ENCODE data around the gene CRMP1.
"Not testable (repeated sequence)": the region's sequence is repeated elsewhere in the genome, so short reads cannot be mapped to it uniquely, and the experiment has no call there.

Gene CRMP1

DNA sequence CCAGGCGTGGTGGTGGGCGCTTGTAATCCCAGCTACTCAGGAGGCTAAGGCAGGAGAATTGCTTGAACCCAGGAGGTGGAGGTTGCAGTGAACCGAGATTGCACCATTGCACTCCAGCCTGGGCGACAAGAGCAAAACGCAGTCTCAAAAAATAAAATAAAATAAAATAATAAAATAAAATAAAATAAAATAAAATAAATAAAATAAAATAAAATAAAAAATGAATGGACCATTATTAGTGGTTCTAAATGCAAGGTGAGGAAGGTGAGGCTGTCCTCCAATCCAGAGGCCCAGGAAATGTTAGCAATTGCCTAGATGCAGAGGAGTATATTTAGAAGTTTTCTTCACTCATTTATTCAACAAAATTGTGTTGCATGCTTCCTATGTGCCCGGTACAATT is 55.4 kb downstream of the CRMP1 start:
- not testable (repeated sequence) for H2BK5ac ChIP-seq (ENCODE audit: low read depth, low read length, poor library complexity, severe bottlenecking); H3K9ac ChIP-seq (ENCODE audit: low read length); H3K18ac ChIP-seq (ENCODE audit: low read depth in 1 of 2, low read length in 2 of 2); H3K14ac ChIP-seq (ENCODE audit: low read length in 2 of 2); H3K79me1 ChIP-seq (replicated peaks; ENCODE audit: low read length, poor library complexity, severe bottlenecking); H3K4me1 ChIP-seq (ENCODE audit: control insufficient read depth, insufficient read depth, low read depth, low read length); H3K4ac ChIP-seq (ENCODE audit: low read depth in 1 of 2, low read length in 2 of 2); H3K9me3 ChIP-seq (ENCODE audit: control insufficient read depth, low read length); H2AFZ ChIP-seq (ENCODE audit: low read depth, low read length); H3K4me2 ChIP-seq (ENCODE audit: low read length, poor library complexity, severe bottlenecking); DNase-seq; H4K91ac ChIP-seq (ENCODE audit: low read length); H3K23ac ChIP-seq (ENCODE audit: low read length in 2 of 2); H2BK120ac ChIP-seq (ENCODE audit: low read depth, low read length); H2AK5ac ChIP-seq (ENCODE audit: low read length, severe bottlenecking); H3K36me3 ChIP-seq (ENCODE audit: control insufficient read depth in 1 of 2, insufficient read depth in 2 of 2, low read depth in 1 of 2, low read length in 2 of 2); H4K8ac ChIP-seq (ENCODE audit: low read length); H3K27ac ChIP-seq (ENCODE audit: low read length, poor library complexity, severe bottlenecking); H2BK12ac ChIP-seq (ENCODE audit: low read length in 2 of 2); H3K4me3 ChIP-seq (ENCODE audit: insufficient read depth in 1 of 2, low read depth in 1 of 2, low read length in 2 of 2); H2BK15ac ChIP-seq (ENCODE audit: low read depth, poor library complexity, severe bottlenecking)
- WGBS = 94% methylated on average over 3 of the region's 6 CpGs
- H3K27me3 ChIP-seq (ENCODE audit: control insufficient read depth in 1 of 2, insufficient read depth in 1 of 2, low read length in 2 of 2) = peaks cover 1 to 15% of the 10 kb centered on the region in 2 experiments

DNA sequence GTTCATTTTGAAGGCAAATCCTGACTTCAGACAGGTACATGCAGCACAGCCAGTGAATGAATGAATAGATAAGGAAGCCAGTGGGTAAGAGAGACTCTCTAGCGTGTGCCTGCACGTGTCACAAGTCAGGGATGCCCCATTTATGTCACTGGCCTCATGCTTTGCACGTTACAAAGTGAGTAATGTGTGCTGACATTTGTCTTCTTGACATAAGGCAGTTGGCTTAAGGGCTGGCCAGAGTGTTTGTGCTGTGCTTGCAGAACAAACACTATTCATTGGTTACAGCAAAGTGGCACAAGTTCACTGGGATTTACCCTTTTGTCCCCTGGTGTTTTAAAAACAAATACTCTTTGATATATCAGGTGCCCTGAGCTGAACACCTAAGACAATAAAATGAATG is 55.9 kb downstream of the CRMP1 start:
- no peaks in the 10 kb centered on the region for H3K79me1 ChIP-seq (replicated peaks; ENCODE audit: low read length, poor library complexity, severe bottlenecking)
- peaks cover 0 to 15% of the 10 kb centered on the region in 2 experiments for H3K27me3 ChIP-seq (ENCODE audit: control insufficient read depth in 1 of 2, insufficient read depth in 1 of 2, low read length in 2 of 2)
- H2AFZ ChIP-seq (ENCODE audit: low read depth, low read length) = no peak overlapping the region
- no peak overlapping the region for H2BK12ac ChIP-seq (ENCODE audit: low read length in 2 of 2)
- no peaks in the 10 kb centered on the region for H3K9me3 ChIP-seq (ENCODE audit: control insufficient read depth, low read length)
- no peak overlapping the region for H3K4me3 ChIP-seq (ENCODE audit: insufficient read depth in 1 of 2, low read depth in 1 of 2, low read length in 2 of 2)
- no peak overlapping the region for H3K23ac ChIP-seq (ENCODE audit: low read length in 2 of 2)
- 54% methylated on average over 3 of the region's 3 CpGs for WGBS
- H3K14ac ChIP-seq (ENCODE audit: low read length in 2 of 2) = no peak overlapping the region
- H2BK15ac ChIP-seq (ENCODE audit: low read depth, poor library complexity, severe bottlenecking) = no peak overlapping the region
- no peak overlapping the region for H2AK5ac ChIP-seq (ENCODE audit: low read length, severe bottlenecking)
- no peak for DNase-seq
- no peak overlapping the region for H3K9ac ChIP-seq (ENCODE audit: low read length)
- no peak overlapping the region for H3K27ac ChIP-seq (ENCODE audit: low read length, poor library complexity, severe bottlenecking)
- H2BK120ac ChIP-seq (ENCODE audit: low read depth, low read length) = no peak overlapping the region
- no peak overlapping the region for H3K18ac ChIP-seq (ENCODE audit: low read depth in 1 of 2, low read length in 2 of 2)
- no peaks in the 10 kb centered on the region for H3K36me3 ChIP-seq (ENCODE audit: control insufficient read depth in 1 of 2, insufficient read depth in 2 of 2, low read depth in 1 of 2, low read length in 2 of 2)
- H3K4me2 ChIP-seq (ENCODE audit: low read length, poor library complexity, severe bottlenecking) = no peak overlapping the region
- no peak overlapping the region for H3K4ac ChIP-seq (ENCODE audit: low read depth in 1 of 2, low read length in 2 of 2)
- no peak overlapping the region for H4K91ac ChIP-seq (ENCODE audit: low read length)
- peaks cover 2% of the 10 kb centered on the region for H3K4me1 ChIP-seq (ENCODE audit: control insufficient read depth, insufficient read depth, low read depth, low read length)
- no peak overlapping the region for H2BK5ac ChIP-seq (ENCODE audit: low read depth, low read length, poor library complexity, severe bottlenecking)
- no peak overlapping the region for H4K8ac ChIP-seq (ENCODE audit: low read length)

DNA sequence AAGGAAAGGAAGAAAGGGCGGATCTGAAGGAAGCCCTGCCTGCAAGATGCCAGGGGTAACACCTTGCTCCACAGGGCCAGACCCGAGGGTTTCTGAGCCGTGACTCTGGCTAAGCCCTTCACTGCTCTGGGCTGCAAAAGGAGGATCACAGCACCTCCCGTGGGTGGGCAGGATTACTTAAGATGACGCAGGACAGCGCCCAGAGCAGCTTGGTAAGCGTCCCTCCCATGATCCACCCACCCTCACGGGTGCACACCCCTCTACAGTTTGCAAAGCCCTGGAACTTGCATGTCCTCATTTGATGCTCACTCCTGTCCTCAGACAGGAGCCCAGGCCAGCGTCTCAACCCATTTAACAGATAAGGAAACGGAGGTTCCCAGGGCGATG is 64.9 kb downstream of the CRMP1 start:
- Histone ChIP-seq H3K27ac (ENCODE audit: low read length, poor library complexity, severe bottlenecking) (no peak overlapping the region), H2AK5ac (ENCODE audit: low read length, severe bottlenecking) (no peak overlapping the region), H3K9ac (ENCODE audit: low read length) (no peak overlapping the region), H4K91ac (ENCODE audit: low read length) (no peak overlapping the region), H3K9me3 (ENCODE audit: control insufficient read depth, low read length) (no peaks in the 10 kb centered on the region), H2AFZ (ENCODE audit: low read depth, low read length) (no peak overlapping the region), H2BK120ac (ENCODE audit: low read depth, low read length) (no peak overlapping the region), H3K23ac (ENCODE audit: low read length in 2 of 2) (no peak overlapping the region), H2BK5ac (ENCODE audit: low read depth, low read length, poor library complexity, severe bottlenecking) (no peak overlapping the region), H3K79me1 (replicated peaks; ENCODE audit: low read length, poor library complexity, severe bottlenecking) (no peaks in the 10 kb centered on the region), H3K4ac (ENCODE audit: low read depth in 1 of 2, low read length in 2 of 2) (no peak overlapping the region), H3K27me3 (ENCODE audit: control insufficient read depth in 1 of 2, insufficient read depth in 1 of 2, low read length in 2 of 2) (no peaks in the 10 kb centered on the region), H3K36me3 (ENCODE audit: control insufficient read depth in 1 of 2, insufficient read depth in 2 of 2, low read depth in 1 of 2, low read length in 2 of 2) (peaks cover 38 to 63% of the 10 kb centered on the region in 2 experiments), H3K4me1 (ENCODE audit: control insufficient read depth, insufficient read depth, low read depth, low read length) (no peaks in the 10 kb centered on the region), H3K4me3 (ENCODE audit: insufficient read depth in 1 of 2, low read depth in 1 of 2, low read length in 2 of 2) (no peak overlapping the region), H2BK12ac (ENCODE audit: low read length in 2 of 2) (no peak overlapping the region), H3K4me2 (ENCODE audit: low read length, poor library complexity, severe bottlenecking) (no peak overlapping the region), H3K14ac (ENCODE audit: low read length in 2 of 2) (no peak overlapping the region), H2BK15ac (ENCODE audit: low read depth, poor library complexity, severe bottlenecking) (no peak overlapping the region), H3K18ac (ENCODE audit: low read depth in 1 of 2, low read length in 2 of 2) (no peak overlapping the region), H4K8ac (ENCODE audit: low read length) (no peak overlapping the region)
- WGBS = 97% methylated on average over 11 of the region's 11 CpGs
- DNase-seq = no peak

DNA sequence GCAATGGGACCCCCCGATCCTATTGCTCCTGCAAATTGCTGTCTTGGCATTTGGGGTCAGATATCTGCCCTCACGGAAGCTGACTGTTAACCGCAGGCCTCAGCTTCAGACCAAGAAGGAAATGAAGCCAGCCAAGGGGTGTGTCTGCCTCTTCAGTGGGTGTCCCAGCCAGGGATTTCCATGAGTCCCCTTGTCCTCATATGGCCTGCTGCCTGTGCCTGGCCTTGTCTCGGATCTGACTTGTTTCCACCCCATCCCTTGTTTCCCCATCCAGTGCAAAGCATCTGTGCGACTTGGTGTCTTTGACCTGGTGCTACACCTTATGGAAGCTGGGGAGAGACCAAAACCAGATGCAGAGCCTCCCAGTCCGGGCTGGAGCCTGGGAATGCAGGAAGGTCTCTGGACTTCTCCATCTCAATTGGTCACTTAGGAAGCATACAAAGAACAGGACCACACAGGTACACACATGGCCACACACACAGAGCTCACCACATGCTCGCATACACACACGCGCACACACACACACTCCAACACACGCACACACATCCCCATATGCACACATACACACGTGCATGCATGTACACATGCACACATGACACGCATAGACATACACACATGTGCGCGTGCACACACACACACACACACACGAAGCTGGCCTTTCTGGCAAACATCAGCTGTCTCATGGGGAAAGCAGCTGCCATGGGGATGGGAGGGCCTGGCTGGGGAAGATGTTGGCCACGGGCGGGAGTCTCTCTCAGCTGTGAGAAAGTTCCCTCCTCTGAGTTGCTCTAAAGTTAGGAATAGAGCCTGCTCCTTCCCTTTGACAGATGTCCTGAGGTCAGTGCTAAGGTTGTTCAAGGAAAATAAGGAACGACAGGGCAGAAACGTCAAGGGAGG is 65.5 kb downstream of the CRMP1 start:
- no peaks in the 10 kb centered on the region for H3K4me1 ChIP-seq (ENCODE audit: control insufficient read depth, insufficient read depth, low read depth, low read length)
- H3K27me3 ChIP-seq (ENCODE audit: control insufficient read depth in 1 of 2, insufficient read depth in 1 of 2, low read length in 2 of 2) = no peaks in the 10 kb centered on the region
- no peak overlapping the region for H3K14ac ChIP-seq (ENCODE audit: low read length in 2 of 2)
- no peak overlapping the region for H2BK120ac ChIP-seq (ENCODE audit: low read depth, low read length)
- no peak for DNase-seq
- no peak overlapping the region for H3K4me2 ChIP-seq (ENCODE audit: low read length, poor library complexity, severe bottlenecking)
- H3K9ac ChIP-seq (ENCODE audit: low read length) = no peak overlapping the region
- no peak overlapping the region for H3K18ac ChIP-seq (ENCODE audit: low read depth in 1 of 2, low read length in 2 of 2)
- H2BK12ac ChIP-seq (ENCODE audit: low read length in 2 of 2) = no peak overlapping the region
- no peak overlapping the region for H3K27ac ChIP-seq (ENCODE audit: low read length, poor library complexity, severe bottlenecking)
- H3K4me3 ChIP-seq (ENCODE audit: insufficient read depth in 1 of 2, low read depth in 1 of 2, low read length in 2 of 2) = no peak overlapping the region
- WGBS = 92% methylated on average over 19 of the region's 19 CpGs
- no peak overlapping the region for H2AK5ac ChIP-seq (ENCODE audit: low read length, severe bottlenecking)
- no peak overlapping the region for H2AFZ ChIP-seq (ENCODE audit: low read depth, low read length)
- no peak overlapping the region for H2BK15ac ChIP-seq (ENCODE audit: low read depth, poor library complexity, severe bottlenecking)
- H2BK5ac ChIP-seq (ENCODE audit: low read depth, low read length, poor library complexity, severe bottlenecking) = no peak overlapping the region
- H3K4ac ChIP-seq (ENCODE audit: low read depth in 1 of 2, low read length in 2 of 2) = no peak overlapping the region
- H3K36me3 ChIP-seq (ENCODE audit: control insufficient read depth in 1 of 2, insufficient read depth in 2 of 2, low read depth in 1 of 2, low read length in 2 of 2) = peaks cover 38 to 69% of the 10 kb centered on the region in 2 experiments
- no peaks in the 10 kb centered on the region for H3K79me1 ChIP-seq (replicated peaks; ENCODE audit: low read length, poor library complexity, severe bottlenecking)
- no peak overlapping the region for H3K23ac ChIP-seq (ENCODE audit: low read length in 2 of 2)
- no peaks in the 10 kb centered on the region for H3K9me3 ChIP-seq (ENCODE audit: control insufficient read depth, low read length)
- H4K91ac ChIP-seq (ENCODE audit: low read length) = no peak overlapping the region
- H4K8ac ChIP-seq (ENCODE audit: low read length) = no peak overlapping the region

Measured in mesenchymal stem cell (in vitro differentiated cells and primary cell).